NCI-H2107 (cell line): ENCODE measurements around the gene CUX1.

ENCODE experiments used
- DNase-seq: peaks from one replicate; lab custom pipeline; 2025; lab: John Stamatoyannopoulos, UW

The CUX1 gene

GRCh38 chr7:102075553-102076135 is 258.2 kb downstream of the CUX1 start:
- DNase-seq = no peak

- no peak for DNase-seq
Measured at GRCh38 chr7:102077081-102077480, 259.7 kb downstream of the CUX1 start.

- no peak for DNase-seq
Measured at GRCh38 chr7:102079140-102080018, 262.0 kb downstream of the CUX1 start.

GRCh38 chr7:102080019-102080433 is 262.6 kb downstream of the CUX1 start:
- no peak for DNase-seq

- no peak for DNase-seq
Measured at GRCh38 chr7:102080434-102081243, 263.2 kb downstream of the CUX1 start.

GRCh38 chr7:102081244-102081627 is 263.8 kb downstream of the CUX1 start:
- DNase-seq = no peak

GRCh38 chr7:102082693-102083368 is 265.4 kb downstream of the CUX1 start:
- DNase-seq = no peak

- no peak for DNase-seq
Measured at GRCh38 chr7:102085218-102085772, 267.9 kb downstream of the CUX1 start.

- DNase-seq = no peak
Measured at GRCh38 chr7:102089175-102090098, 272.0 kb downstream of the CUX1 start.

GRCh38 chr7:102093599-102094315 is 276.3 kb downstream of the CUX1 start:
- DNase-seq = no peak

- DNase-seq = no peak
Measured at GRCh38 chr7:102094316-102094650, 276.9 kb downstream of the CUX1 start.

- no peak for DNase-seq
Measured at GRCh38 chr7:102095321-102096011, 278.0 kb downstream of the CUX1 start.

GRCh38 chr7:102096012-102096332 is 278.5 kb downstream of the CUX1 start:
- DNase-seq = no peak

- DNase-seq = no peak
Measured at GRCh38 chr7:102096706-102097427, 279.4 kb downstream of the CUX1 start.

- DNase-seq = no peak
Measured at GRCh38 chr7:102097601-102098161, 280.3 kb downstream of the CUX1 start.

- no peak for DNase-seq
Measured at GRCh38 chr7:102098986-102099385, 281.6 kb downstream of the CUX1 start.

- no peak for DNase-seq
Measured at GRCh38 chr7:102099474-102099873, 282.0 kb downstream of the CUX1 start.

GRCh38 chr7:102101111-102101551 is 283.7 kb downstream of the CUX1 start:
- DNase-seq = no peak

GRCh38 chr7:102101926-102102325 is 284.5 kb downstream of the CUX1 start:
- DNase-seq = no peak
